ENCODE results near the gene MID1.
"Not testable (repeated sequence)": the region's sequence is repeated elsewhere in the genome, so short reads cannot be mapped to it uniquely, and the experiment has no call there.

Gene MID1

GRCh38 chrX:10617186-10617998 lies 3.0 kb downstream of the MID1 start:
- DNase-seq = no peak

- DNase-seq = no peak
Observed at GRCh38 chrX:10615931-10616774, 4.2 kb downstream of the MID1 start.

DNA sequence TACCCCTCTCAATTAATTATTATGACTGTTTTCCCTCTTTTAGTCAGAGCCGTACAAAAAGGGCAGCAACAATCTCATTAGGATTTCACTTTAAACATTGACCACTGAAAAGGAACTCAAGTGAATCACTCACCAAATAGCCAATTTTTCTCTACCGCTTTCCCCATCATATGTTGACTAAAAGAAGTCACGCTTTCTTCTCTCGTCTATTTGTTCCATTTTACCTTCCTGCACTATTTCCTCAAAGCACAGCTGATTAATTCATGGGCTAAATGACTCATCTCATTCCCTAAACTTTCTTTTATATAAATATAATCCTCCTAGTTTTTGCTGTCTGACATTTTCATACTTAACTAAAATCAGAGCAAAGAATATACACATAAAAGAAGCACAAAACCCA lies 8.2 kb downstream of the MID1 start:
- no peak for DNase-seq

DNA sequence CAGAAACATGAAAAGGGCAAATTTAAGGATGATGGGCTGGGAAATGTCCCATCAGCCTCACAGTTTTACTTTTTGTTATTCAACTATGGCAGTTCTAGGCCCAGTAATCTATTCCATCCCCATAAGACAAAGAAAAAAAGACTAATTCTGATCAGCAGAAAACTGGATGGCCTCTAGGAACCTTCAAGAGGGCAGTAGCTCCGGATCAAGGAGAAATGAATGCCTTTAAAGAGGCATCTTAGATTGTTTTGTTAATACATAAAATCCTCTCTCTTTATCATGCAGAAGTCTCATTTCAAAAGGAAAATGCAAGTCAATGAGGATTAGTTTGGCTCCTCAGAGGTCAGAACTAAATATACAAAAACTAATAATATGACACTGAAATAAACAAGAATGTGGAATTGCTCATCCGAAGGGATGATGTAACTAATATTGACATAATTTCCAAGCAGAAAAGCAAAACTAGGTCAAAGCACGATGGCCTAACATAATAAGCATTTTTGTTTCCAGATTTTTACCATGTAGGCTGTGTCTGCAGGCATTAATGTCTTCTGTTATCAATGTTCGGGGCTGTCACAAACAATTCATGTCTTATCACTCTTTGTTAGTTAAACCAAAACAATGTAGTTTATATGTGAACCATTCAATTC lies 8.8 kb downstream of the MID1 start:
- DNase-seq = no peak

DNA sequence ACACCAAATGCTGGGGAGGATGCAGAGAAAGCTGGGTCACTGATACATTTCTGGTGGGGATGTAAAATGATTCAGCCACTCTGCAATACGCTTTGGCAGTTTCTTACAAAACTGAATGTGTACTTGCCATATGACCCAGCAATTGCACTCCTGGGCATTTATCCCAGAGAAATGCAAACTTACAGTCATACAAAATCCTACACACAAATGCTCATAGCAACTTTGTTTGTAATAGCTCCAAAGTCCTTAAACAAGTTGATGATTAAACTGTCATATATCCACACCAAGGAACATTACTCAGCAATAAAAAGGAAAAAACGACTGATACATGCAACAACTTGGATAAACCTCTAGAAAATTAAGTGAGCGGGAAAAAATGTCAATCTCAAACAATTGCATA lies 12.3 kb downstream of the MID1 start:
- DNase-seq = no peak

DNA sequence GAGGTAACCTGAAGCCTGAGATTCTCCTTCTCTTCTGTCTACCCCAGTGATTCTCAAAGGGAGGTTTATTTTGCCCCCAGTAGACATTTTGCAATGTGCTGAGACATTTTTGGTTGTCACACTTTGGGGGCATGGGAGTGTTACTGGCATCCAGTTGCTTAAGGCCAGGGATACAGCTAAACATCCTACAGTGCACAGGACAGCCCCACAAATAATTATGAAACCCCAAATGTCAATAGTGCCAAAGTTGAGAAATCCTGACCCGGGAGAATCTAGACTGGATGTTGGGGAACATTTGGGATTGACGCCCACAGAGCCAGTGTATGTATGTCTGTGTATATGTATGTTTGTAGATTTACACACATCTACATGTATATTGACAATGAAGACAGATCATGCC lies 13.2 kb downstream of the MID1 start:
- DNase-seq = no peak

- no peak for DNase-seq
Observed at GRCh38 chrX:10603612-10604011, 16.8 kb downstream of the MID1 start.

- DNase-seq = no peak
Observed at GRCh38 chrX:10602646-10603045, 17.7 kb downstream of the MID1 start.

DNA sequence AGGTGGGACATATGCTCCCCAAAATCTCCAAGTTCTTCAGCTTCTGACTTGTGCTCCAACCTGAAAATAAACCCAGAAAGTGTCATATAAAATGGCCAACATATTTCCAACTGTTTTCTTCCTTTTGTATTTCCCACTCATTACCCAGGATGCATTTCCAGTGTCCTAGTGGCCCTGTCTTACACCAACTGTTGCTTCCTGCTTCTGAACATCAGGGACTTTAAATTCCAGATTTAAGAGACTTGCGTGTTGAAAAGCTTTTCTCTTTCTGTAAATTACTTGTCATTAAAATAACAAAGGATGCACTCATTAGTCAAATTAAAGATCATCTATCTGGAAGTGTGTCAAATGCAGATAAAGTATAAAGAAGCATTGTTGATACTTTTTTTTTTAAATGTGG lies 19.9 kb downstream of the MID1 start:
- no peak for DNase-seq

- DNase-seq = no peak
Observed at GRCh38 chrX:10598540-10598939, 21.8 kb downstream of the MID1 start.

DNA sequence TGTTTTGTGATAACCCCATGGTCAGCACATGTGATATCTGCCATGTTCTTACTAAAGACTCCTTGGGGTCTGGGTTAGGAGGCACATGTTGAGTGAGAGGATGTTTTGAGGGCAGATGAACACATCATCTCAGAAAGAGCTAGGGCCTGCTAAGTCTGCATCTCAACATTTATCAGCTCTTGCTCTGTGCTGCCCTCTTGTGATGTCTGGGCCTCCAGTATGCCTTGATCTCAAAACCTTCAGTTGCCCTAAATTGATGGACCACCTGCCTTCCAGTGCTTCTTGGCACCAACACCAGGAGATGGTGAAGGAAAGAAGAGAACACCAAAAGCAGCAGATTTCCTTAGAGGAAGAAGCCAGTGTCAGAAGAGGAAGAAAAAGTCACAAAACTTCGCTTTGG lies 22.5 kb downstream of the MID1 start:
- no peak for DNase-seq

DNA sequence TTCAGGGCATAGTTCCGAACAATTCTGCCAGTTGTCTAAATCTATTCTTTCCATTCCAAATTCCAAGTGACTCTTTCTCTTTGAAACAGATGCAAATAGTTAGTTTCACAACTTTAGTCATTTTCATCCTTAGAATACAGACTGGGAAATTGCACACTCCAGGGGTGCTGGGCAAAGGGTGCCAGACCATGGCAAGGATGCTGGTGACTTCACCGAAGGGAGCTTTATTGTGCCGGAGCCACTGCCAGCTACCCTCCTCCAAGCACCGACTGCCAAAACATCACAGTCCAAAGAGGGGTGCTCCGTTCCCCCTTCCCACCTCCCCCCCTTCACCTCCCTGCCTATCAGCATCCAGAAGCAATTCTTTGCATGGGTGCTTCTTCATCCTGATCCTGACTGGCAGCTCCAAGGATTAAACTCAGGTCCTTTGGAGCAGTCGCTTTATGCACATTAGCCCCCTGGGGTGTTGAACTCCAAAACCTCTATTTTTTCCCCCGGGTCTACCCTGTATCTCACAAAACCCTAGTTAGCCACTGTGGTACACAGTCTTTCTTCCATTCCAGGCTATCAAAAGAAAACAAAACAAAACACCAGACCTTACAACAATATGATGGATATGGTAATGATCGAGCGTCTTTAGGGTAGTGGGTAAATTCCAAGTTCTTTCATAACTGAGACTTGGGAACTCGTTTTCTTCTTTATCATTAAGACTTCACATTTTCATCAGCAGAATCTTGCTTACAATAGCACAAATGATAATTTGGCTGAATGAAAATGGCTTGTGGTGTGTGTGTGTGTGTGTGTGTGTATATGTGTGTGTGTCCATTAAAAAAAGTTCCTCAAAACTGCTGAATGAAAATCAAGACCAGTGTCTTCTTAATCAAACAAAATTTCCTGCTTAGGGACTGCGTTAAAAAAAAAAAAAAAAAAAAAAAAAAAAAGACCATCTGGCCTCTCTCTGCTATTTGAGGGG lies 28.7 kb downstream of the MID1 start:
- DNase-seq = no peak

DNA sequence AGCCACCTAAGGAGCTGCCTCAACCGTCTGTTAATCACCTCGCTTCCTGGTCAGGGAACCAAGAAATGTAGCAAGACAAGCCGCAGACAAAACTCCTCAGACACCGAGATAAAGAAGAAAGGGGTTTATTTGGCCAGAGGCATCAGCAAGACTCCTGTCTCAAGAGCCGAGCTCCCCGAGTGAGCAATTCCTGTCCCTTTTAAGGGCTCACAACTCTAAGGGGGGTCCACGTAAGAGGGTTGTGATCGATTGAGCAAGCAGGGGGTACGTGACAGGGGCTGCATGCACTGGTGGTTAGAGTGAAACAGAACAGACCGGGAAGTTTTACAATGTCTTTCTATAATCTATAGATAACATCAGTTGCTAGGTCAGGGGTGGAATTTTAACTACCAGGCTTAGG lies 30.6 kb downstream of the MID1 start:
- not testable (repeated sequence) for DNase-seq

- DNase-seq = no peak
Observed at GRCh38 chrX:10589098-10589497, 31.3 kb downstream of the MID1 start.

DNA sequence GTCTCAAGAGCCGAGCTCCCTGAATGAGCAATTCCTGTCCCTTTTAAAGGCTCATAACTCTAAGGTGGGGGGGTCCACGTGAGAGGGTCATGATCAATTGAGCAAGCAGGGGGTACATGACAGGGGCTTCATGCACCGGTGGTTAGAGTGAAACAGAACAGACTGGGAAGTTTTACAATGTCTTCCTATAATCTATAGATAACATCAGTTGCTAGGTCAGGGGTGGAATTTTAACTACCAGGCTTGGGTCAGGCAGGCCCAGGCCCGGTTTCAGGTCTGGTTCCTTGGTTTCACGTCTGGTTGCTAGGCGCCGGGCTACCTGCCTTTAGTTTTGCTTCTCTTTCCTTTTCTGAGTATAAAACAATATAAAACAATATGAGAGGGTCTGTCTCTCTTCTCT lies 35.5 kb downstream of the MID1 start:
- DNase-seq = not testable (repeated sequence)

- DNase-seq = no peak
Observed at GRCh38 chrX:10582945-10583344, 37.4 kb downstream of the MID1 start.

- DNase-seq = no peak
Observed at GRCh38 chrX:10582215-10582733, 38.1 kb downstream of the MID1 start.

- no peak for DNase-seq
Observed at GRCh38 chrX:10579112-10580011, 41.0 kb downstream of the MID1 start.

DNA sequence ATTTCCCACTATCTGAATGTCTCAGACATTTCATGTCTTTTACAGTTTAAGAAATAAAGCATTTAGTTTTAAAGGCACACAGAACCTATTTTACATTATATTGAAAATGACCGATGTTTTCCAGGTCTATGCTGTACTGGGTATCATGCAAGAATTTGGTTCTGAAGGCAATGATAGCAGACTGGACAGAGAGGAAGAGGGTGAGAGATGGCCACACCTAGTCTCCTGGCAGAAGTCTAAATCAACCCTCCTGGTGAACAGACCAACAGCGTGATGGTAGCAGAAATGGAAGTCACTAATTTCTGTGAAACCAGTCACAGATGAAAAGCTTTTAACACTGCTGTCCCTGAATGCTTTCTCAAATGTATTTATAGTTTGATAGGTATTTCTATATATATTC lies 41.9 kb downstream of the MID1 start:
- no peak for DNase-seq

DNA sequence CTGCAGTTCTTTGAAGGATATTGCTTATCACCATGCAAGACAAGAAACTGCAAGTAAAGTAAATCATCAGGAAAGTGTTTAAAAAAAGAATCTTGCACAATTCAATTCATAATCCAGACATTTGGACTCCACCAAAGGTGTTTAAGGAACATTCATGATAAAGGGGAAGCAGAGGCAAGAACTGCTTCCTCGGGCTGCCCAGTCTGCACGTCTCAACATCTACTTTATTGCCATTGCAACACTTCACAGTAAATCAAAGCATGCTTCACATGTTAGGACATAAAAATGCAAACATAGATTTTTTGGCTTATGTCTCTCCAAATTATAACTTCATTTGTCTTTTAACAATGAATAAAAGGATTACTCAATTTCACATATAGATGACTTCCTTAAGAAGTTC lies 42.5 kb downstream of the MID1 start:
- DNase-seq = no peak

DNA sequence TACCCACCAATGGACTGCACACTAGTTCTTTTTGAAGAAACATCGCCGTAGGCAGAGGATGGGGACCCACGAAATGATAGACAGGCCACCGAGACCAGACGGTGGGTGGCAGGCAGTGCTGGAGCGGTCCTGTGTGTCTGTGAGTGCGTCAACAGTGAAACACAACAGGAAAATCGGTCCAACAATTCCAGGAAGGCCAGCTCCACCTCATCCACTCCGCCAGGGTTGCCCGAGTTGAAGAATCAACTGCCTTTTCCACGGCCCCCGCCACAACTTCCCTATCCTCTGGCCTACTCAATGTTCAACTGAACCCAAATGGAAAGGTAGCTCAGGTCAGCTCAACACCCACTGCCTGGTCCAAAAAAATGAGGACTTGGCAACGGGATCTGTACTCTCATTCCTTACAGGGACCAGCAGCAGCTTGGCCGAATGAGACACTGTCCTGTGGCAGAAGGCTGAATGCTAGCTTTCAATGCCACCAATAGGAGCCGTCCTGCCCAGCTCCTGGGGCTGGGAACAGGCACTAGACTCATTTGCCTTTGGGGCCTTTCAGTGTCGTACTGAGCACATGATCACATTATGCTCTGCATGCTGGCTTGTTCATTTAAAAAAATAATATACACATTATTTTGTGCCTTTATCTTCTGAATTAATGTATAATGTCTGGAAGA lies 43.5 kb downstream of the MID1 start:
- DNase-seq = no peak

Data from NCI-H187 treated with DMSO at 0.1 percent for 48 hours (cell line).